HCT116 (cell line): ENCODE measurements around the gene YLPM1. TPM values are rescaled to one million over a fixed set of nuclear protein-coding genes. Genes with fewer than 3 reads are reported as not detected.

Experiments
- ATAC-seq: fragments of 200-7000 bp; cut with Tn5 transposase; 2 replicates; pipeline ENCODE4 v1.9.1; 2020; ENCODE audit warnings: mild to moderate bottlenecking, moderate library complexity
- BruUV-seq: library from RNA; stranded (reverse); fragments of 400-500 nt; replicated peaks from 2 replicates; lab custom pipeline; 2021; lab: Mats Ljungman, UMichigan
- CTCF ChIA-PET: fragments of 300-600 bp; sonication (Branson Sonifier 250); formaldehyde crosslinking; loops from one replicate; lab custom pipeline; 2021; ENCODE audit warnings: antibody characterized with exemption; lab: Charles Lee
- POLR2A ChIA-PET: fragments of 300-600, 350-600 bp; sonication (Branson Sonifier 250); formaldehyde crosslinking; loops from one replicate; lab custom pipeline; 2021; ENCODE audit warnings: antibody characterized with exemption; lab: Charles Lee
- RAD21 ChIA-PET, 2 experiments: fragments of 300-600 bp; sonication (Branson Sonifier 250); formaldehyde crosslinking; loops; one replicate each; lab custom pipeline; 2023; ENCODE audit warnings: low total read pairs in 2 of 2; ENCODE audit not compliant: uncharacterized antibody in 2 of 2, unreplicated experiment in 2 of 2, low non-redundant PET in 1 of 2; lab: Charles Lee
- DNase-seq: peaks from one replicate; pipeline ENCODE4 v3.0.0-alpha.2; 2010; ENCODE audit warnings: low read depth, low spot score
- H2AFZ ChIP-seq: fragments of 200-600 bp; shearing (Covaris generic), sonication (generic); 2 replicates; pipeline ENCODE4 v1.6.1; 2017; ENCODE audit warnings: low read depth, mixed run types, mixed read lengths, antibody characterized with exemption, low read length; ENCODE audit not compliant: poor library complexity, severe bottlenecking
- H3K27ac ChIP-seq: 2 replicates; pipeline ENCODE4 v1.5.1; 2012; ENCODE audit warnings: low read depth, low read length
- H3K27me3 ChIP-seq: fragments of 200-600 bp; sonication (generic); 2 replicates; pipeline ENCODE4 v1.6.1; 2016; ENCODE audit warnings: mixed run types, low read length, mixed read lengths; ENCODE audit not compliant: insufficient read depth
- H3K36me3 ChIP-seq, 2 experiments: fragments of 200-500 bp in 1 of 2; fragments of 200-600 bp in 1 of 2; sonication (Bioruptor generic) in 1 of 2; sonication (generic) in 1 of 2; 2 replicates each; pipeline versions ENCODE4 v1.5.1 to v1.6.1; 2014 to 2016; ENCODE audit warnings: low read length in 2 of 2, inconsistent platforms in 1 of 2, mixed read lengths in 1 of 2, mixed run types in 1 of 2; ENCODE audit not compliant: insufficient read depth in 2 of 2, control insufficient read depth in 1 of 2
- H3K4me1 ChIP-seq, 2 experiments: fragments of 200-600 bp in 1 of 2; sonication (generic) in 1 of 2; 2 replicates each; pipeline versions ENCODE4 v1.5.1 to v1.6.1; 2012 to 2017; ENCODE audit warnings: low read length in 2 of 2, inconsistent platforms in 1 of 2, mild to moderate bottlenecking in 1 of 2, mixed read lengths in 1 of 2, mixed run types in 1 of 2, moderate library complexity in 1 of 2; ENCODE audit not compliant: insufficient read depth in 2 of 2, control insufficient read depth in 1 of 2
- H3K4me2 ChIP-seq: fragments of 200-600 bp; sonication (generic); 2 replicates; pipeline ENCODE4 v1.6.1; 2017; ENCODE audit warnings: mixed run types, low read length, mixed read lengths
- H3K4me3 ChIP-seq, 2 experiments: fragments of 200-600 bp in 1 of 2; sonication (generic) in 1 of 2; replicated peaks in 1 of 2; 2 replicates each; pipeline ENCODE4 v1.5.1; 2011 to 2016; ENCODE audit warnings: low read length in 2 of 2, control low read depth in 1 of 2, low read depth in 1 of 2, mild to moderate bottlenecking in 1 of 2, mixed read lengths in 1 of 2, mixed run types in 1 of 2
- H3K79me2 ChIP-seq: fragments of 200-600 bp; sonication (generic); 2 replicates; pipeline ENCODE4 v1.6.1; 2017; ENCODE audit warnings: mild to moderate bottlenecking, mixed run types, low read length, moderate library complexity, mixed read lengths; ENCODE audit not compliant: insufficient read depth
- H3K9ac ChIP-seq: fragments of 200-600 bp; sonication (generic); 2 replicates; pipeline ENCODE4 v1.6.1; 2016; ENCODE audit warnings: low read length, mixed read lengths
- H3K9me2 ChIP-seq: fragments of 200-600 bp; sonication (generic), shearing (Covaris generic); 2 replicates; pipeline ENCODE4 v1.6.1; 2017; ENCODE audit warnings: mixed run types, mild to moderate bottlenecking, moderate library complexity; ENCODE audit not compliant: insufficient read depth
- H3K9me3 ChIP-seq, 2 experiments: fragments of 200-500 bp in 1 of 2; fragments of 200-600 bp in 1 of 2; sonication (Bioruptor generic) in 1 of 2; sonication (generic) in 1 of 2; 2 replicates each; pipeline ENCODE4 v1.6.1; 2014 to 2017; ENCODE audit warnings: low read length in 2 of 2, mixed read lengths in 2 of 2, inconsistent platforms in 1 of 2, low read depth in 1 of 2, mild to moderate bottlenecking in 1 of 2, mixed run types in 1 of 2, moderate library complexity in 1 of 2; ENCODE audit not compliant: control insufficient read depth in 1 of 2, insufficient read depth in 1 of 2
- H4K20me1 ChIP-seq: fragments of 200-600 bp; sonication (generic), shearing (Covaris generic); 2 replicates; pipeline ENCODE4 v1.6.1; 2017; ENCODE audit warnings: mixed run types, mild to moderate bottlenecking, moderate library complexity; ENCODE audit not compliant: insufficient read depth
- EGR1 ChIP-seq: IDR thresholded peaks from 2 replicates; pipeline ENCODE4 v1.6.1; 2012; ENCODE audit warnings: low read depth
- EZH2 ChIP-seq: fragments of 200-600 bp; sonication (generic); IDR thresholded peaks from 2 replicates; pipeline ENCODE4 v1.6.1; 2017; ENCODE audit warnings: antibody characterized with exemption, mixed run types
- EZH2phosphoT487 ChIP-seq: fragments of 200-600 bp; IDR thresholded peaks from 2 replicates; pipeline ENCODE4 v1.6.1; 2018; ENCODE audit warnings: antibody characterized with exemption, borderline replicate concordance
- MAX ChIP-seq: IDR thresholded peaks from 2 replicates; pipeline ENCODE4 v1.6.1; 2012
- POLR2A ChIP-seq: IDR thresholded peaks from 2 replicates; pipeline ENCODE4 v1.7.0; 2011; ENCODE audit warnings: borderline replicate concordance; ENCODE audit not compliant: insufficient read depth, insufficient read length; ENCODE audit errors: extremely low read depth
- RAD21 ChIP-seq: IDR thresholded peaks from 2 replicates; pipeline ENCODE4 v1.6.1; 2012; ENCODE audit warnings: low read depth, mild to moderate bottlenecking
- REST ChIP-seq: IDR thresholded peaks from 2 replicates; pipeline ENCODE4 v1.6.1; 2012; ENCODE audit warnings: low read depth
- SP1 ChIP-seq: IDR thresholded peaks from 2 replicates; pipeline ENCODE4 v1.6.1; 2012; ENCODE audit warnings: low read depth
- SRF ChIP-seq: IDR thresholded peaks from 2 replicates; pipeline ENCODE4 v1.6.1; 2012; ENCODE audit warnings: low read depth
- TCF7L2 ChIP-seq: IDR thresholded peaks from 2 replicates; pipeline ENCODE4 v1.7.0; 2011; ENCODE audit warnings: borderline replicate concordance, inconsistent platforms; ENCODE audit not compliant: insufficient read depth, insufficient read length; ENCODE audit errors: extremely low read depth
- intact Hi-C: fragments of 100-400 bp; cut with micrococcal nuclease; formaldehyde crosslinking; loops from 2 replicates; pipeline ENCODE4 v1.10.0; 2022
- total RNA-seq: library from RNA; stranded (reverse); gene quantifications from one replicate; pipeline ENCODE4 v1.2.1, GENCODE V29; 2021; ENCODE audit not compliant: unreplicated experiment

Gene YLPM1
- total RNA-seq, 1 experiment from 2014 or later, result 55.1 TPM

- Histone ChIP-seq H3K4me2 (no peak overlapping the region), H3K4me1 (peaks cover 0 to 4% of the 10 kb centered on the region in 2 experiments; a peak in 1 of 4 replicates), H3K9me3 (no peaks in the 10 kb centered on the region), H3K36me3 (no peaks in the 10 kb centered on the region), H3K9ac (no peak overlapping the region), H3K9me2 (no peaks in the 10 kb centered on the region), H3K4me3 (no peak overlapping the region), H2AFZ (no peak overlapping the region), H3K79me2 (no peaks in the 10 kb centered on the region), H4K20me1 (no peaks in the 10 kb centered on the region), H3K27me3 (no peaks in the 10 kb centered on the region), H3K27ac (no peak overlapping the region)
- POLR2A ChIA-PET, result interaction anchor here (1.1 kb wide), 1 partner anchor 434 kb away, joined by 6 read pairs; no protein-coding TSS in a partner anchor
- DNase-seq (no peak), ATAC-seq (no peak)
- intact Hi-C loops, result loop anchor here (1.0 to 2.0 kb wide), 3 partner anchors 44 to 445 kb away; no protein-coding TSS in a partner anchor
- RAD21 ChIA-PET, result interaction anchor here (2.3 to 2.5 kb wide), 2 partner anchors 44 to 45 kb away, joined by 12 to 13 read pairs; no protein-coding TSS in a partner anchor
- no TSS peak for BruUV-seq
- TF ChIP-seq RAD21, result no peak
- TF ChIP-seq EZH2phosphoT487, result no peak
- no peak for TF ChIP-seq REST
- no peak for TF ChIP-seq EGR1
- CTCF ChIA-PET, result interaction anchor here (0.6 to 6.9 kb wide), 13 partner anchors 9 to 436 kb away, joined by 3 to 94 read pairs (median 7); partner anchors contain the start of genes DLST and PROX2
Observed at GRCh38 chr14:74861734-74862090, 98.6 kb downstream of the YLPM1 start.

- Histone ChIP-seq H2AFZ (no peak overlapping the region), H3K27ac (no peak overlapping the region), H3K9ac (no peak overlapping the region), H3K4me2 (no peak overlapping the region), H4K20me1 (no peaks in the 10 kb centered on the region), H3K4me3 (no peak overlapping the region), H3K79me2 (no peaks in the 10 kb centered on the region), H3K4me1 (peaks cover 0 to 4% of the 10 kb centered on the region in 2 experiments; a peak in 1 of 4 replicates), H3K9me3 (no peaks in the 10 kb centered on the region), H3K9me2 (no peaks in the 10 kb centered on the region), H3K27me3 (0 out of 2 replicates have a peak, but pooled peaks cover 3% of the 10 kb centered on the region), H3K36me3 (no peaks in the 10 kb centered on the region)
- DNase-seq (no peak), ATAC-seq (no peak)
- RAD21 ChIA-PET, result no interaction called here
- CTCF ChIA-PET, result interaction anchor here (6.2 to 6.9 kb wide), 2 partner anchors 10 to 43 kb away, joined by 54 to 94 read pairs; partner anchors contain the start of gene PROX2
- TF ChIP-seq MAX, result no peak
- TF ChIP-seq SP1, result no peak
- no peak for TF ChIP-seq EGR1
- no peak for TF ChIP-seq TCF7L2
- no peak for TF ChIP-seq POLR2A
- TF ChIP-seq RAD21, result no peak
- no peak for TF ChIP-seq SRF
- TF ChIP-seq EZH2, result no peak
- POLR2A ChIA-PET, result no interaction called here
- intact Hi-C loops, result no loop called here
- BruUV-seq, result no TSS peak
Observed at GRCh38 chr14:74863274-74863673, 100.2 kb downstream of the YLPM1 start.
